Glutamatergic neuron (in vitro differentiated cells): ENCODE results near the gene ZFAND3. TPM values are rescaled to one million over a fixed set of nuclear protein-coding genes. Genes with fewer than 3 reads are reported as not detected.

Source experiments
- DNase-seq: peaks from one replicate; pipeline ENCODE4 v3.0.0; 2022
- H3K27ac Mint-ChIP-seq: one replicate; pipeline ENCODE4 v1.8.0; 2020; ENCODE audit warnings: mild to moderate bottlenecking, mixed read lengths, inconsistent platforms; ENCODE audit not compliant: unreplicated experiment
- H3K27me3 Mint-ChIP-seq: one replicate; pipeline ENCODE4 v1.8.0; 2020; ENCODE audit warnings: mild to moderate bottlenecking, moderate library complexity, mixed read lengths, inconsistent platforms; ENCODE audit not compliant: unreplicated experiment
- H3K36me3 Mint-ChIP-seq: one replicate; pipeline ENCODE4 v1.8.0; 2020; ENCODE audit warnings: mild to moderate bottlenecking, mixed read lengths, inconsistent platforms; ENCODE audit not compliant: unreplicated experiment
- H3K4me1 Mint-ChIP-seq: one replicate; pipeline ENCODE4 v1.8.0; 2020; ENCODE audit warnings: mild to moderate bottlenecking, low read depth, mixed read lengths, inconsistent platforms; ENCODE audit not compliant: unreplicated experiment
- H3K4me3 Mint-ChIP-seq: one replicate; pipeline ENCODE4 v1.8.0; 2020; ENCODE audit warnings: mild to moderate bottlenecking, mixed read lengths, inconsistent platforms; ENCODE audit not compliant: unreplicated experiment
- H3K9me3 Mint-ChIP-seq: one replicate; pipeline ENCODE4 v1.8.0; 2020; ENCODE audit warnings: mild to moderate bottlenecking, moderate library complexity, mixed read lengths, inconsistent platforms; ENCODE audit not compliant: unreplicated experiment
- CTCF ChIP-seq: fragments of 200-600 bp; sonication (generic); IDR thresholded peaks from one replicate; pipeline ENCODE4 v1.5.0; 2021; ENCODE audit not compliant: partially characterized antibody, unreplicated experiment
- total RNA-seq: library from RNA; stranded (reverse); fragmentation: NEBNext Ultra II Directional; extraction: Animal tissue kit (Norgen Biotek cat#: 25700); gene quantifications from one replicate; pipeline ENCODE4 v1.2.1, GENCODE V29; 2021; ENCODE audit not compliant: unreplicated experiment

Gene ZFAND3
- total RNA-seq, 1 donor from 2014 or later, result 115 TPM

- H3K36me3 Mint-ChIP-seq, result no peaks in the 10 kb centered on the region
- DNase-seq, result no peak
- no peak overlapping the region for H3K4me3 Mint-ChIP-seq
- no peak overlapping the region for H3K27ac Mint-ChIP-seq
- TF ChIP-seq CTCF, result no peak
- H3K9me3 Mint-ChIP-seq, result no peaks in the 10 kb centered on the region
- no peaks in the 10 kb centered on the region for H3K27me3 Mint-ChIP-seq
- peaks cover 18% of the 10 kb centered on the region for H3K4me1 Mint-ChIP-seq
Measured at GRCh38 chr6:37987018-37987417, 167.5 kb downstream of the ZFAND3 start.

- no peak for TF ChIP-seq CTCF
- DNase-seq, result no peak
- H3K9me3 Mint-ChIP-seq, result no peaks in the 10 kb centered on the region
- H3K36me3 Mint-ChIP-seq, result no peaks in the 10 kb centered on the region
- no peak overlapping the region for H3K4me3 Mint-ChIP-seq
- peaks cover 17% of the 10 kb centered on the region for H3K4me1 Mint-ChIP-seq
- H3K27ac Mint-ChIP-seq, result no peak overlapping the region
- no peaks in the 10 kb centered on the region for H3K27me3 Mint-ChIP-seq
Measured at GRCh38 chr6:37987559-37987958, 168.0 kb downstream of the ZFAND3 start.

GRCh38 chr6:37988127-37988526 is 168.6 kb downstream of the ZFAND3 start:
- Mint-ChIP-seq H3K4me1 (peaks cover 19% of the 10 kb centered on the region), H3K36me3 (no peaks in the 10 kb centered on the region)

GRCh38 chr6:37988696-37989095 is 169.2 kb downstream of the ZFAND3 start:
- H3K9me3 Mint-ChIP-seq, result no peaks in the 10 kb centered on the region
- DNase-seq, result no peak
- H3K4me1 Mint-ChIP-seq, result peaks cover 19% of the 10 kb centered on the region
- TF ChIP-seq CTCF, result no peak
- H3K36me3 Mint-ChIP-seq, result no peaks in the 10 kb centered on the region
- H3K27ac Mint-ChIP-seq, result no peak overlapping the region
- H3K27me3 Mint-ChIP-seq, result no peaks in the 10 kb centered on the region
- no peak overlapping the region for H3K4me3 Mint-ChIP-seq

More at GRCh38 chr6:37988127-37988526, 168.6 kb downstream of the ZFAND3 start:
- TF ChIP-seq CTCF, result no peak
- no peaks in the 10 kb centered on the region for H3K9me3 Mint-ChIP-seq
- no peak for DNase-seq
- no peak overlapping the region for H3K27ac Mint-ChIP-seq
- no peaks in the 10 kb centered on the region for H3K27me3 Mint-ChIP-seq
- no peak overlapping the region for H3K4me3 Mint-ChIP-seq

- no peaks in the 10 kb centered on the region for H3K36me3 Mint-ChIP-seq
- TF ChIP-seq CTCF, result no peak
- H3K27me3 Mint-ChIP-seq, result no peaks in the 10 kb centered on the region
- DNase-seq, result no peak
- H3K4me1 Mint-ChIP-seq, result peaks cover 21% of the 10 kb centered on the region
- H3K9me3 Mint-ChIP-seq, result no peaks in the 10 kb centered on the region
- H3K4me3 Mint-ChIP-seq, result no peak overlapping the region
- H3K27ac Mint-ChIP-seq, result no peak overlapping the region
Measured at GRCh38 chr6:37990762-37991525, 171.4 kb downstream of the ZFAND3 start.
